Myocyte (in vitro differentiated cells): ENCODE measurements around the gene TRIM33. TPM values are rescaled to one million over a fixed set of nuclear protein-coding genes. Genes with fewer than 3 reads are reported as not detected.
"Not testable (repeated sequence)": the region's sequence is repeated elsewhere in the genome, so short reads cannot be mapped to it uniquely, and the experiment has no call there.

Source experiments
- DNase-seq: peaks from one replicate; pipeline ENCODE4 v3.0.0-alpha.2; 2012; ENCODE audit warnings: low read depth
- total RNA-seq: library from RNA; depleted of rRNA; stranded (reverse); fragments of >200 nt; gene quantifications from 2 replicates; pipeline ENCODE4 v1.2.3, GENCODE V29; 2014

Gene TRIM33
- total RNA-seq, 1 donor from 2014 or later: 19.1 TPM

- peak; percentile 30 for DNase-seq
These were observed 550 bp downstream of the TRIM33 start for GRCh38 chr1:114510274-114511031.

DNA sequence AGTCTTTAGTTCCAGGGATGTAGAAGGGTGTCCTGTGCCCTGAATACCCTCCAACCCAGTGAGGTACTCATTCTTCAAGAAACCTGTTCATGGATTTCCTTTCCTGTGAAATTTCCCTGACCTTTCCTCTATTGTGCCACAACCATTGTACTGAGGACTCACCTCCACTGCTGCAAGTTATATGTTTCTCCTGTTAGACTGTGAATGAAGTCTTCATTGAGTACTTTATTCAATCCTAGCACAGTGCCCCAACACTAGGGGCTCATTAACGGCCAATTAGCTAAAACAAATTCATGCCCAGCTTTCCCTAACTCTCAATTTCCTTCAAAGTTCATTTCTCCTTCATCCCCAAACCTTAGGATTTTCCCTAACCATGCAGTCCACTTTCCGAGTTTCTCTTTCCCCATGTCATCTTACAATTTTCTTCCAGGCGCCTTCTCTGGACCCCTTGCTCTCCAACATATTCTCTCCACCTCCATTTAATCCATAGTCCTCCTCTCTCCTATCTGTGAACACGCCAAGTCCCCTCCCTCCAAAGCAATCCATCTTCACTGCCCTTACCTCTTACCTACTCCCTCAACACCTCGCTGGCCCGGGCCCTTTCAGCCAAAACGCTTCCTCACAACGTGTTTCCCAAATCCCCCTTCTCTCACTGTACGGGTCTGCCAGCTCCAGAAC, 1.3 kb downstream of the TRIM33 start:
- no peak for DNase-seq

DNA sequence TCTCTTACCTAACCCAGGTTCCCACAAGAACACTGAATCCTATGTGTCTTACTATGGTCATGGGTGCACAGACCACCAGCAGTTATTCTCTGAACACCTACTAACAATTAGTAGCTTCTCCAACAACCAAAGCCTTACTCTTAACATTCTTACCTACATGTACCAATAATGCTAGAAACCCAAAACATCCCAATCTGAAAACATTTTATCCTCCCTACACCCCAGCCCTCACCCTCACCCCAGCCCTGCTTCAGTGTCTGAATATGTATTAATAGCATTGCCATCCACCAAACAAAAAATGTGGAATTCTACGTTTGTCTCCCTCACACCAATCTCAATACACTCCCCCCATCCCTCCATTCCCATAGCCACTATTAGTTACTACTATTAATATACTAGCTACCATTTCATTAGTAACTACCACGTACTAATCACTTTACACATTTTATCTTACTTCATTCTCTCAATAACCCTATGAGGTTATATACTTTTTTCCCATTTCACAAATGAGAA, 2.6 kb downstream of the TRIM33 start:
- no peak for DNase-seq

DNA sequence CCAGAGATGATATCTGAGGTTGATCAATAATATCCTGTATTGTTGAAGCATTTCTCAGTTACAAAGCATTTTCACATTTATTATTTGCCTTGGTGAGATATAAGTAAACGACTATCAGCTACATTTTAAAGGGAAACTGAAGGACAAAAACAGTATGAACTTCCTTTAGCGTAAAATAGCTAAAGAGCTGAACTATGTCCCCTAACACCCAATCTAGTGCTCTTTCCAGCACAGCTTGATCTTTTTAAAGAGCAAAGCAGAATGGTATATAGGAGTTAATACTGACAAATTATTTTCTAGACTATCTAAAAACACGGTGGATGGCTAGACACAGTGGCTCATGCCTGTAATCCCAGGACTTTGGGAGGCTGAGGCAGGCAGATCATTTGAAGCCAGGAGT, 3.5 kb downstream of the TRIM33 start:
- DNase-seq: no peak

GRCh38 chr1:114505148-114505561, 5.8 kb downstream of the TRIM33 start:
- DNase-seq: no peak

DNA sequence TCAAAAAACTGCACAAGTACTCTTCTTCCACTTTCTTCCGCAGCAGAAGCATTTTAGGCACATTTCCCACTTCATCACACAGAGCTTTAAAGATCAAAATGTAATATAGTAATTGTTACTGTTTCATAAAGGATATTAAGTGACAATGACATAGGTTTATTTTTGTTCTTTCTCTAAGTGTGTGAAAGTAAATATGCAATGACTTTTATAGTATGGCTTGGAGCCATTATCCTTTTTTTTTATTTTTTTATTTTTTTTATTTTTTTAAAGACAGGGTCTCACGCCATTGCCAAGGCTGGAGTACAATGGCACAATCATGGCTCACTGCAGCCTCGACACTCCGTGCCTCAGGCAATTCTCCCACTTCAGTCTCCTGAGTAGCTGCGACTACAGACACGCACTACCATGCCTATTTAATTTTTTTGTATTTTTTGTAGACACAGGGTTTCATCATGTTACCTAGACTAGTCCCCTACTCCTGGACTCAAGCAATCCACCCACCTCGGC, 7.0 kb downstream of the TRIM33 start:
- DNase-seq: no peak

DNA sequence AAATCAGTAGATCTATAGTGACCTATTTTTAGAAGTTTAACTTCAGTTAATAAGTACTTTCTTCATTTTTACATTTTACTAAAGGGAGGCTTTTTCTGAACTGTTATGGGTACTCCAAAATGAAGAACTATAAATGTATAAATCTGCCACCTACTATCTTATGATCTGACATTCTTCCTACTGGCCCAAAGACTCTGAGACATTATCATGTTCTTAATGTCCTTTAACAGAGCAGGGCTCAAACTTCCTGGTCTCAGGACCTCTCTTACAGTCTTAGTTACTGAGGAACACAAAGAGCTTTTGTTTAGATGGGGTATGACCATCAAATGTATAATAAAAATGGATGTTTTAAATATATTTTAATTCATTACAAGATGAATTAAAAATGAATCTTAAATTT, 8.9 kb downstream of the TRIM33 start:
- DNase-seq: no peak

DNA sequence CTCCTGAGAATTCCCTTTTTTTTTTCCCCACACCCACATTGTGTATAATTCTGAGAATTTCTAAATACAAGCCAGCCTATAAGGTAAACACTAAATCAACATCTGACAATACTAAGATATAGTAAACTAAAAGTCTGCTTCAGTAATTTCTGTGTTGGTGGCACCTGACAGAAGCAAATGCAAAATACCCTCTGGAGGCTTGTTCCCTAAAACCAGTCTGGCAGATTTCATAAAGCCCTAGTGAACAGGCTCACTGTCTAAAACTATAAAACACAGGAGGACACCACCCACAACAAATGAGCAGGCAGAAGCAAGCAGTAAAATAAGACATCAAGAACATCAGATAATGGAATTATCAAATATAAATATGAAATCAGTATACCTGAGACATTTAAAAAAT, 11.5 kb downstream of the TRIM33 start:
- DNase-seq: no peak

DNA sequence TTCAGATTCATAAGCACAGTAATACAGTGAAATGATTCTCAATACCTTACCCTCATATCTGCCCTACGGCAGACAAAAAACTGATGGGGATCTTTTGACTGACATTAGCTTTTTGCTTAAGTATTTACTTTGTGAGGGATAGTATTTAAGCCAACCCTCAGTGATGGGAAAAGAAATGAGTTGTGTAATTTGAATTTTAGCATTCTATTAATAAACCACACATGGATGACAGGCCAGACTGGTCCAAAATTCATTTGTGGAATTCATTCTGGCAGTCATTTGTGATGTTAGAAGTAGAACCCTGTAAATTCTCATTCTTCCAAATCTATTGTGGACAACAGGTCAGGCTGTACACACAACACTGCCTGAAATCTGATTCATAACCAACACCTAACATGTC, 14.9 kb downstream of the TRIM33 start:
- DNase-seq: no peak

DNA sequence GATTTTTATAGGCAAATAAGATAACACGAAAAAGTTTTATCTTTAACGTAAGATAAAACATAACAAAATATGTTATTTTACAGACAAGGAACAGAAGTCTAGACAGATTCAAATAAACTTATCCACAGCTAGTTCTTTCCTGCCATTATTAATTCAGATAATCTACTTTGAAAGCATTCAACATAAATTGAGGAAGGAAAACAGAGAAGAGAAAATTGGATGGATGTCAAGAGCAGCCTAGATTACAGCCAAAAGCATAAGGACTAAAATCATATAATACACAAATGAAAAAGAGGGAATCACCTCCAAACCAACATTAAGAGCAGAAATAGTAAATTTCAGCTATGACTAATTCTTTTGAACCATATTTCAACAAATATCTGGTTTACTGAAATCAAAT, 15.5 kb downstream of the TRIM33 start:
- no peak for DNase-seq

GRCh38 chr1:114492978-114493377, 18.0 kb downstream of the TRIM33 start:
- DNase-seq: no peak

- DNase-seq: no peak
These were observed 20.7 kb downstream of the TRIM33 start for GRCh38 chr1:114490274-114490693.

GRCh38 chr1:114488739-114489138, 22.3 kb downstream of the TRIM33 start:
- DNase-seq: no peak

- DNase-seq: no peak
These were observed 25.7 kb downstream of the TRIM33 start for GRCh38 chr1:114485286-114485685.

DNA sequence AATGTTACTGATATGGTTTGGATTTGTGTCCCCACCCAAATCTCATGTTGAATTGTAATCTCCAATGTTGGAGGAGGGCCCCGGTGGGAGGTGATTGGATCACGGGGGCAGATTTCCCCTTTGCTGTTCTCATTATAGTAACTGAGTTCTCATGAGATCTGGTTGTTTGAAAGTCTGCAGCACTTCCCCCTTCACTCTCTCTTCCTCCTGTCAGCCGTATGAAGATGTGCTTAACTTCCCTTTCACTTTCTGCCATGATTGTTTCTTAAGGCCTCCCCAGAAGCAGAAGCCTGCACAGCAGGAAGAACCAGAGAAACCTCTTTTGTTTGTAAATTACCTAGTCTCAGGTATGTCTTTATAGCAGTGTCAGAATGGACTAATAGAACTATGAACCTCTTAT, 28.4 kb downstream of the TRIM33 start:
- no peak for DNase-seq

DNA sequence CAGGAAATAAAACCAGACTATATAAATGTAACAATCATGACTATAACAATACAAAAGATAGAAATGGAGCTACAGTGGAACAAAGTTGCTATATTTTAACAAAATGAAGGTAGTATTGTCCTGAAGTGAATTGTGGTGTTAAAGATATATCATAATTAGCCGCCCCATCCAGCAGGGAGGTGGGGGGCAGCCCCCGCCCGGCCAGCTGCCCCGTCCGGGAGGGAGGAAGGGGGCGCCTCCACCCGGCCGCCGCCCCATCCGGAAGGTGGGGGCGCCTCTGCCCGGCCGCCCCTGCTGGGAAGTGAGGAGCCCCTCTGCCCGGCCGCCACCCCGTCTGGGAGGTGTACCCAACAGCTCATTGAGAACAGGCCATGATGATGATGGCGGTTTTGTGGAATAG, 31.4 kb downstream of the TRIM33 start:
- DNase-seq: not testable (repeated sequence)

DNA sequence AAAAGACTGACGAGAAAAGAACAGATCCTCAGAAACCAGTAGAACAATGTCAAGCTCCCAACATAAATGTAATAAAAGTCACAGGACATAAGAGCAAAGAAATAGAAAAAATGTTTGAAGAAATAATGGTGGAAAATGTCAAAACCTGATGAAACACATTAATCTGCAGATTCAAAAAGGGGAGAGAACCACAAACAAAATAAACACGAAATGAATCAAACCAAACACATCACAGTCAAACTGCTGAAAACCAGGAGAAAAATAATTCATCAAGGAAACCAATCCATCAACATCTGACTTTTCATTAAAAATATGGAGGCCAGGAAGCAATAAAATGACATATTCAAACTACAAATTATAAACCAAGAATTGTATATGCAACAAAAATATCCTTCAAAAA, 31.9 kb downstream of the TRIM33 start:
- no peak for DNase-seq

- DNase-seq: no peak
These were observed 37.2 kb downstream of the TRIM33 start for GRCh38 chr1:114473796-114474195.

GRCh38 chr1:114472408-114472807, 38.6 kb downstream of the TRIM33 start:
- DNase-seq: no peak

- DNase-seq: no peak
These were observed 40.3 kb downstream of the TRIM33 start for GRCh38 chr1:114470681-114471080.

- no peak for DNase-seq
These were observed 42.1 kb downstream of the TRIM33 start for GRCh38 chr1:114468710-114469468.

GRCh38 chr1:114468047-114468446, 43.0 kb downstream of the TRIM33 start:
- DNase-seq: no peak
